Endothelial cell of umbilical vein (primary cell): ENCODE data around the gene SYT6. TPM values are rescaled to one million over a fixed set of nuclear protein-coding genes. Genes with fewer than 3 reads are reported as not detected.

Experiments used
- BruUV-seq: library from RNA; stranded (reverse); fragments of 400-500 nt; replicated peaks from 2 replicates; lab custom pipeline; 2021; lab: Mats Ljungman, UMichigan
- CTCF ChIA-PET: fragments of 300-600, 350-600 bp; sonication (Branson Sonifier 250); formaldehyde crosslinking; loops from one replicate; lab custom pipeline; 2021; ENCODE audit warnings: antibody characterized with exemption, inconsistent platforms; lab: Charles Lee
- POLR2A ChIA-PET: fragments of 300-600, 350-600 bp; sonication (Branson Sonifier 250); formaldehyde crosslinking; loops from one replicate; lab custom pipeline; 2021; ENCODE audit warnings: antibody characterized with exemption, inconsistent platforms; lab: Charles Lee
- DNase-seq: peaks from one replicate; pipeline ENCODE4 v3.0.0-alpha.2; 2011; ENCODE audit warnings: low read depth, low spot score
- FAIRE-seq: peaks from 2 replicates; lab custom pipeline; 2011; peaks lifted over from hg19 to GRCh38; lab: Jason Lieb, UNC
- H2AFZ ChIP-seq: 2 replicates; pipeline ENCODE4 v1.6.0; 2012; ENCODE audit warnings: low read depth, low read length, control low read depth, inconsistent platforms
- H3K27ac ChIP-seq: 2 replicates; pipeline ENCODE4 v1.5.1; 2011; ENCODE audit warnings: low read depth, mild to moderate bottlenecking, control low read depth, low read length, moderate library complexity; ENCODE audit not compliant: insufficient read depth
- H3K27me3 ChIP-seq, 2 experiments: 2 replicates each; pipeline versions ENCODE4 v1.6.0 to v1.6.1; 2011; ENCODE audit warnings: low read length in 2 of 2, mixed read lengths in 1 of 2; ENCODE audit not compliant: control insufficient read depth in 2 of 2, insufficient read depth in 2 of 2
- H3K36me3 ChIP-seq, 2 experiments: 2 replicates in 1 of 2; 3 replicates in 1 of 2; pipeline ENCODE4 v1.5.1; 2011; ENCODE audit warnings: low read length in 2 of 2, mild to moderate bottlenecking in 1 of 2, moderate library complexity in 1 of 2; ENCODE audit not compliant: control insufficient read depth in 2 of 2, insufficient read depth in 2 of 2; ENCODE audit errors: extremely low read depth in 1 of 2
- H3K4me1 ChIP-seq: 3 replicates; pipeline ENCODE4 v1.5.1; 2011; ENCODE audit warnings: mild to moderate bottlenecking, low read length; ENCODE audit not compliant: control insufficient read depth, insufficient read depth; ENCODE audit errors: extremely low read depth
- H3K4me2 ChIP-seq: 2 replicates; pipeline ENCODE4 v1.6.1; 2011; ENCODE audit warnings: low read length, control low read depth, mixed read lengths; ENCODE audit not compliant: insufficient read depth
- H3K4me3 ChIP-seq, 3 experiments: fragments of 200-600 bp in 1 of 3; sonication (generic), shearing (Covaris generic) in 1 of 3; replicated peaks in 1 of 3; 2 replicates each; pipeline ENCODE4 v1.5.1; 2011 to 2016; ENCODE audit warnings: control low read depth in 3 of 3, low read length in 3 of 3, mild to moderate bottlenecking in 2 of 3, inconsistent platforms in 1 of 3, low read depth in 1 of 3, moderate library complexity in 1 of 3; ENCODE audit not compliant: insufficient read depth in 1 of 3
- H3K79me2 ChIP-seq: 2 replicates; pipeline ENCODE4 v1.6.0; 2012; ENCODE audit warnings: low read length, inconsistent platforms; ENCODE audit not compliant: control insufficient read depth, insufficient read depth
- H3K9ac ChIP-seq: replicated peaks from 2 replicates; pipeline ENCODE3; 2011; ENCODE audit warnings: low read length, control low read depth; ENCODE audit not compliant: insufficient read depth; ENCODE audit errors: extremely low read depth
- H3K9me1 ChIP-seq: replicated peaks from 3 replicates; pipeline ENCODE4 v1.6.0; 2011; ENCODE audit warnings: mild to moderate bottlenecking, low read length; ENCODE audit not compliant: control insufficient read depth, insufficient read depth; ENCODE audit errors: extremely low read depth
- H3K9me3 ChIP-seq: replicated peaks from 2 replicates; pipeline ENCODE4 v1.5.1; 2012; ENCODE audit warnings: low read length, inconsistent platforms; ENCODE audit not compliant: control insufficient read depth, insufficient read depth
- H4K20me1 ChIP-seq: replicated peaks from 2 replicates; pipeline ENCODE3; 2011; ENCODE audit warnings: mild to moderate bottlenecking, low read length; ENCODE audit not compliant: control insufficient read depth, insufficient read depth; ENCODE audit errors: extremely low read depth
- EZH2 ChIP-seq: IDR thresholded peaks from 2 replicates; pipeline ENCODE4 v1.6.1; 2012; ENCODE audit warnings: borderline replicate concordance, low read depth, mild to moderate bottlenecking, moderate library complexity, low read length, inconsistent platforms; ENCODE audit not compliant: severe bottlenecking
- FOS ChIP-seq: IDR thresholded peaks from 2 replicates; pipeline ENCODE4 v1.6.1; 2011; ENCODE audit warnings: mild to moderate bottlenecking, low read length, moderate library complexity, borderline replicate concordance; ENCODE audit not compliant: insufficient read depth
- GATA2 ChIP-seq: IDR thresholded peaks from 2 replicates; pipeline ENCODE4 v1.7.0; 2011; ENCODE audit warnings: low read depth, mild to moderate bottlenecking, moderate library complexity, mixed read lengths, low read length; ENCODE audit not compliant: insufficient read length, insufficient read depth
- JUN ChIP-seq: IDR thresholded peaks from 2 replicates; pipeline ENCODE4 v1.6.1; 2011; ENCODE audit warnings: borderline replicate concordance, low read depth; ENCODE audit not compliant: insufficient read length, insufficient read depth
- MYC ChIP-seq: IDR thresholded peaks from one replicate; pipeline ENCODE4 v1.6.1; 2011; ENCODE audit warnings: mild to moderate bottlenecking, low read depth, low read length
- POLR2A ChIP-seq: IDR thresholded peaks from 2 replicates; pipeline ENCODE4 v1.6.1; 2012; ENCODE audit warnings: low read depth, mild to moderate bottlenecking, control low read depth, low read length
- POLR2AphosphoS5 ChIP-seq: IDR thresholded peaks from 2 replicates; pipeline ENCODE4 v1.6.1; 2012; ENCODE audit warnings: low read depth, mild to moderate bottlenecking, control low read depth, low read length, moderate library complexity; ENCODE audit not compliant: insufficient read depth
- dilution Hi-C: fragments of 300-500 bp; cut with MboI; formaldehyde crosslinking; loops from one replicate; pipeline ENCODE4 v1.15.0; 2019; ENCODE audit warnings: low sequenced_read_pairs; ENCODE audit not compliant: extremely low pct_ligation_motif_present
- intact Hi-C: fragments of 100-400 bp; cut with micrococcal nuclease; formaldehyde crosslinking; loops from one replicate; pipeline ENCODE4 v1.10.0; 2022
- polyA plus RNA-seq, 4 experiments: library from polyadenylated mRNA; depleted of rRNA in 3 of 4; stranded (reverse) in 3 of 4; unstranded in 1 of 4; fragments of >200 nt; gene quantifications; 2 replicates each; pipeline versions ENCODE4 v1.2.1 to v1.2.3, GENCODE V29; 2011 to 2012; ENCODE audit warnings: missing spikeins in 1 of 4
- total RNA-seq: library from RNA; stranded (reverse); gene quantifications from 2 replicates; pipeline ENCODE4 v1.2.3, GENCODE V29; 2021
- TF ChIP-seq, protein P1 (sequence below): IDR thresholded peaks from 2 replicates; pipeline ENCODE4 v1.6.1; 2011; ENCODE audit not compliant: insufficient read depth, insufficient read length
- TF ChIP-seq, protein P2 (sequence below), 2 donors: IDR thresholded peaks; 1 replicate in 1 of 2; 2 replicates in 1 of 2; pipeline ENCODE4 v1.5.1; 2011; ENCODE audit warnings: low read length in 2 of 2, mild to moderate bottlenecking in 2 of 2, moderate library complexity in 2 of 2, control low read depth in 1 of 2, inconsistent platforms in 1 of 2, low read depth in 1 of 2; ENCODE audit not compliant: insufficient read depth in 1 of 2; ENCODE audit errors: extremely low read depth in 1 of 2

The SYT6 gene
- total and polyA plus RNA-seq, 2 donors (not counting 3 experiments of a cell fraction or from before 2014, with no cell fraction given): 0.04 TPM; not detected in 1

DNA sequence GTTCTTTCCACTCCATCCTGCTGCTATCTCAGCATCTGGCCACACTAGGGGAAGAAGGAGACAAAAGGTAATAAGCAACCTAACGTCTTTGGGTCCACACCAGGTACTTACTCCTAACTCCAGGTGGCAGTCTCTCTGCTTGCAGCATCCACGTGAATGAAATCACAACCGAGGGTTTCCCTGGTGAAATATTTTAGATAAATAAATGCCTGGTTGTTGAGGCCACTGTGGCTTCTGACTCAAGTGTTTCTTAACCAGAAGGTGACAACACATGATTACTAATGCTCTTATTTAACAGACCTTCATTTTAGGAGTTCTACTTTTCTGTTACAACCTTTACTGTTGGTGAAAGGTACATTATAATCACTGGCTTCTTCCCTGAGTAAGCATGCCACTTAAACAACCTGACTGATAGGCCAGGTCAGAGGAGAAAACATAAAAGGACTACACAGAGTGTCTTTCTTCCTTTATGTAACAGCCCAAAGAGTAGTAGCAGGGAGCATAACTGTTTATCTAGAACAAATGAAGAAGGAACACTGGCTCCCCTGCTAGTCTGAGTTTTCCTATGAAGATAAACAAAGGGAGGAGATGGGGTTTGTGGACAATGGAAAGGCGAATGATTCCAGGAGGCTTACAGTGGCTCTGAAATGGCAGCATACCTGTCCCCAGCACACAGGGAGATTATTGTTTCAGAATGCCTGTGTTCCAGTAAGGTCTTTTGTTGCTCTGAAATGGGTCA is 59.9 kb downstream of the SYT6 start:
- Histone ChIP-seq H2AFZ (no peak overlapping the region), H3K4me1 (no peaks in the 10 kb centered on the region), H3K9ac (no peak overlapping the region), H3K4me2 (no peak overlapping the region), H3K79me2 (no peaks in the 10 kb centered on the region), H3K9me3 (no peaks in the 10 kb centered on the region), H3K4me3 (no peak overlapping the region), H3K27me3 (peaks cover 0 to 2% of the 10 kb centered on the region in 2 experiments), H3K9me1 (no peaks in the 10 kb centered on the region), H4K20me1 (no peaks in the 10 kb centered on the region), H3K36me3 (no peaks in the 10 kb centered on the region), H3K27ac (no peak overlapping the region)
- POLR2A ChIA-PET: no interaction called here
- TF ChIP-seq FOS (no peak), POLR2A (no peak), GATA2 (no peak), MYC (no peak), POLR2AphosphoS5 (no peak), JUN (no peak), EZH2 (no peak)
- TF ChIP-seq, protein P1, sequence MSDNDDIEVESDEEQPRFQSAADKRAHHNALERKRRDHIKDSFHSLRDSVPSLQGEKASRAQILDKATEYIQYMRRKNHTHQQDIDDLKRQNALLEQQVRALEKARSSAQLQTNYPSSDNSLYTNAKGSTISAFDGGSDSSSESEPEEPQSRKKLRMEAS: no peak
- TF ChIP-seq, protein P2, sequence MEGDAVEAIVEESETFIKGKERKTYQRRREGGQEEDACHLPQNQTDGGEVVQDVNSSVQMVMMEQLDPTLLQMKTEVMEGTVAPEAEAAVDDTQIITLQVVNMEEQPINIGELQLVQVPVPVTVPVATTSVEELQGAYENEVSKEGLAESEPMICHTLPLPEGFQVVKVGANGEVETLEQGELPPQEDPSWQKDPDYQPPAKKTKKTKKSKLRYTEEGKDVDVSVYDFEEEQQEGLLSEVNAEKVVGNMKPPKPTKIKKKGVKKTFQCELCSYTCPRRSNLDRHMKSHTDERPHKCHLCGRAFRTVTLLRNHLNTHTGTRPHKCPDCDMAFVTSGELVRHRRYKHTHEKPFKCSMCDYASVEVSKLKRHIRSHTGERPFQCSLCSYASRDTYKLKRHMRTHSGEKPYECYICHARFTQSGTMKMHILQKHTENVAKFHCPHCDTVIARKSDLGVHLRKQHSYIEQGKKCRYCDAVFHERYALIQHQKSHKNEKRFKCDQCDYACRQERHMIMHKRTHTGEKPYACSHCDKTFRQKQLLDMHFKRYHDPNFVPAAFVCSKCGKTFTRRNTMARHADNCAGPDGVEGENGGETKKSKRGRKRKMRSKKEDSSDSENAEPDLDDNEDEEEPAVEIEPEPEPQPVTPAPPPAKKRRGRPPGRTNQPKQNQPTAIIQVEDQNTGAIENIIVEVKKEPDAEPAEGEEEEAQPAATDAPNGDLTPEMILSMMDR (IDR thresholded peaks at IDR 0.05; ENCODE audit: extremely low read depth in 1 of 2, insufficient read depth in 1 of 2, low read depth in 1 of 2, low read length in 2 of 2): no peak
- dilution Hi-C loops (no loop called here), intact Hi-C loops (no loop called here)
- BruUV-seq: no TSS peak
- no peak for FAIRE-seq
- CTCF ChIA-PET: interaction anchor here (1.0 to 1.6 kb wide), 2 partner anchors 9 to 10 kb away, joined by 3 read pairs; no protein-coding TSS in a partner anchor
- no peak for DNase-seq
